ENCODE results near the gene SLC35F1.

SLC35F1 gene

DNA sequence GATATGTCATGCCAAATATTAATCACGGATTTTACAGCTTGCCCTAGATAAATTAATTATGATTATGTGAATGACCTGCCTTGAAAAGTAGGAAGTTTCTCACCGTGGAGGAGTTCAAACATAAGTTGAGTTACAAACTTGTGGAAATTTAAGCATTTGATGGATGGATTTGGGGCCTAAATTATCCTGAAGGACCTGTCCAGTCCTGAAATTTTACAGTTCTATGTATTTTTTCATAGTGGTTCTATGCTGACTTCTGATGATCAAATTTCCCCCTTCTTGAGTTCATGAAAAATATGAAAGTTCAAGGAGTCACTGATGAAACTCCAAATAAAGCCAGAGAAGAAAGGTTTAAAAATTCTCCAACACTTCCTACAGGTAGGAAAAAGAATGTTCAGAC is 178.6 kb downstream of the SLC35F1 start:
- TF ChIP-seq, protein P1, sequence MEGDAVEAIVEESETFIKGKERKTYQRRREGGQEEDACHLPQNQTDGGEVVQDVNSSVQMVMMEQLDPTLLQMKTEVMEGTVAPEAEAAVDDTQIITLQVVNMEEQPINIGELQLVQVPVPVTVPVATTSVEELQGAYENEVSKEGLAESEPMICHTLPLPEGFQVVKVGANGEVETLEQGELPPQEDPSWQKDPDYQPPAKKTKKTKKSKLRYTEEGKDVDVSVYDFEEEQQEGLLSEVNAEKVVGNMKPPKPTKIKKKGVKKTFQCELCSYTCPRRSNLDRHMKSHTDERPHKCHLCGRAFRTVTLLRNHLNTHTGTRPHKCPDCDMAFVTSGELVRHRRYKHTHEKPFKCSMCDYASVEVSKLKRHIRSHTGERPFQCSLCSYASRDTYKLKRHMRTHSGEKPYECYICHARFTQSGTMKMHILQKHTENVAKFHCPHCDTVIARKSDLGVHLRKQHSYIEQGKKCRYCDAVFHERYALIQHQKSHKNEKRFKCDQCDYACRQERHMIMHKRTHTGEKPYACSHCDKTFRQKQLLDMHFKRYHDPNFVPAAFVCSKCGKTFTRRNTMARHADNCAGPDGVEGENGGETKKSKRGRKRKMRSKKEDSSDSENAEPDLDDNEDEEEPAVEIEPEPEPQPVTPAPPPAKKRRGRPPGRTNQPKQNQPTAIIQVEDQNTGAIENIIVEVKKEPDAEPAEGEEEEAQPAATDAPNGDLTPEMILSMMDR (IDR thresholded peaks at IDR 0.05; ENCODE audit: borderline replicate concordance, insufficient read depth, low read depth, low read length): no peak
- H3K4me3 ChIP-seq (ENCODE audit: low read depth, low read length): no peak overlapping the region

DNA sequence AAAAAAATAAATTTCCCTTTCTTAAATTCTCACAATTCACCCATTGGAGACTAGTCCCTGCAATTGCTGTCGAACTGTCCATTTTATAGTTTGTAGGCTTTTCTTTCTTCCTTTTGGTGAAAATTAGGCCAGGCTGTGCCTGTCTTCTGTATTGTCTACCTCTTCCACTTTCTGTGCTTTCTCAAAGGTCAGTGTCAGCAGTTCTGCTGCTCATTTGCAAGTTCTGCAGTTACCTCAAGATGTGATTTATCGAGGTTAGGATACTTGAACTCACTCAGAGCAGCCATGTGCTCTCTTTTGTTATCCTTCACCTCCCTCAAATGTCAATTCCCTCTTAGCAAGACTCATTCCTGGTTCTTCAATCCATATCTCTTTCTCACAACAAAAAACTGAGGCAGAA is 179.1 kb downstream of the SLC35F1 start:
- TF ChIP-seq, protein P1 (IDR thresholded peaks at IDR 0.05; ENCODE audit: borderline replicate concordance, insufficient read depth, low read depth, low read length): no peak
- no peak overlapping the region for H3K4me3 ChIP-seq (ENCODE audit: low read depth, low read length)

DNA sequence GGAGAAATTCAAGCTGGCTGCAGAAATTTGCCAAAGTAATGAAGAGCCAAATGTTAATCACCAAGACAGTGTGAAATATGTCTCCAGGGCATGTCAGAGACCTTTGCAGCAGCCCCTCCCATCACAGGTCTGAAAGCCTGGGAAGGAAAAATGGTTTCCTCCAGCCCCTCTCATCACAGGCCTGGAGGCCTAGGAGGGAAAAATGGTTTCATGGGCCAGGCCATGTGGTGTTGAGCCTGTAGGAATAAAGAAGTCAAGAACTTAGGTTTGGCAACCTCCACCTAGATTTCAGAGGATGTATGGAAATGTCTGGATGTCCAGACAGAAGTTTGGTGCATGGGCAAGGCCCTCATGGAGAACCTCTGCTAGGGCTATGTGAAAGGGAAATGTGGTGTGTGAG is 185.0 kb downstream of the SLC35F1 start:
- H3K4me3 ChIP-seq (ENCODE audit: low read depth, low read length): no peak overlapping the region

DNA sequence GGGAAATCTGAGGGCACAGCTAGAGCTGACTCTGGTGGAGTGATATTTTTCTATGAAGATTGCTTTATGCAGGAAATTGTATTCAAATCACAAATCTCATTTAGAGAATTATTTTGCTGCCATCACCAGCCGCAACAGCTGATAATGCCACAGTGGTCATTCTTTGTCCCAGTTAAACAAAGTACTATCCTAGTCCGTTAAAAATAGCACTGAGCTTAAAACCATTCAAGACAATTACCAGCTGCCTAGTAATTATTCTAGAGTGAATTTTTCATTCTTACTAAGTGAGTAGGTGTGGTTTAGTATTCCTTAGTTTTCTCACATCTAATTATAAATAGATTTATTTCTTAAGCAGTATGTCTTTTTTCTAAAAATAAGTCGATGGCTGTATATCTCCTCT is 190.5 kb downstream of the SLC35F1 start:
- TF ChIP-seq, protein P1 (IDR thresholded peaks at IDR 0.05; ENCODE audit: borderline replicate concordance, insufficient read depth, low read depth, low read length): no peak
- no peak overlapping the region for H3K4me3 ChIP-seq (ENCODE audit: low read depth, low read length)

More for the DNA sequence above, 185.0 kb downstream of the SLC35F1 start:
- TF ChIP-seq, protein P1 (IDR thresholded peaks at IDR 0.05; ENCODE audit: borderline replicate concordance, insufficient read depth, low read depth, low read length): no peak

DNA sequence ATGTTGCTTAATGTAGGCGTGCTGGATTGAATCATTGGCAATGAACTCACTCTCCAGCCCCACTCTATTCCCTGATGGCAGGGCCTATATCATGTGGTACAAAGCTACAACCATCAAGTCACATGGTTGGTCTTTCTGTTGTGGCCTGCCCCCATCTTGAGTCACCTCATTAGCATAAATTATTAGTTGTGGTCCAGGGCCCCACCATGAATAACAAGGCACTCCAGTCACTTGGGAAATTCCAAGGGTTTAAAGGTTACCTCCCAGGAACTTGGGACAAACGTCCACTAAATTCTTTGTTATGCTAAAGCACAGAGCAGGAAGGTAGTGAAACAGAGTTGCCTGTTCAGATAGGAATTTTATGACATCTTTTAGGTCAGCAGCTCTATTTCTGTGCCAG is 193.7 kb downstream of the SLC35F1 start:
- TF ChIP-seq, protein P1 (IDR thresholded peaks at IDR 0.05; ENCODE audit: borderline replicate concordance, insufficient read depth, low read depth, low read length): no peak
- no peak overlapping the region for H3K4me3 ChIP-seq (ENCODE audit: low read depth, low read length)

DNA sequence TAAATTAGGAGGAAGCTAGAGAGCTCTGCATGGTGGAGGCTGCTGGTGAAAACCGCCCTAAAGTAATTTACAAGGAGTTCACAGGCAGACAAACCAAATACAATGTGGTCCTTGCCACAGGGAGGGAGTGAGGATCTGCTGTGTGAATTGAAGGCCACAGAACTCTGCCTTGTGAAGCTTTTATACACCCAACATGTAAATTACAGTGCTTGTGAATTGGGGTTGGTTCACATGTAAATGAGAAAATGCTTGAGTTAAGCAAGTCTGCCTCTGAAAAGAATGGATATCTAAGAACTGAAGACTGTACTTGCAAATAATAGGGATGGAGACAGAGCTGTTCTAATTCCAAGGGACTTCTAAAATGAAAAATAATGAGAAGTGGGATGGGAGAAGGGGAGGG is 194.2 kb downstream of the SLC35F1 start:
- H3K4me3 ChIP-seq (ENCODE audit: low read depth, low read length): no peak overlapping the region
- TF ChIP-seq, protein P1 (IDR thresholded peaks at IDR 0.05; ENCODE audit: borderline replicate concordance, insufficient read depth, low read depth, low read length): no peak

DNA sequence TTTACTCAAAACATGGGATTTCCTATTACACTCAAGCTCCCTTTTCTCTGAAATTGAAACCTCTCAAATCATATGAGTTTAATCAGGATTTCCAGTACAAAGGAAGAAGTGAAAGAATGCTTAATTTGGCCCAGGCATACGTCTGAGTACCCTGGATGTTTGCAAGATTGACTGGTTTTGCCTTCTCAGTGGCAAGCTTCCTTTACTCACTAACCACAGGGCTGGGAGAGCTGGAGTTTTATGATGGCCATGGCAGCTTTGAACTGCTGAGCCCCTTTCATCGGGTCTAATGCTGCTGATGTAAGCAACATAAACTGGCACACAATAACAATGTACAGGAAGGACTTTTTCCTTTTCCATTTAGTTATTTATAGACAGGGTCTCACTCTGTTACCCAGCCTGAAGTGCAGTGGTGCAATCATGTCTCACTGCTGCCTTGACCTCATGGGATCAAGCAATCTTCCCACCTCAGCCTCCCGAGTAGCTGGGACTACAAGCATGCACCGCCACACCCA is 194.8 kb downstream of the SLC35F1 start:
- TF ChIP-seq, protein P1 (IDR thresholded peaks at IDR 0.05; ENCODE audit: borderline replicate concordance, insufficient read depth, low read depth, low read length): no peak
- no peak overlapping the region for H3K4me3 ChIP-seq (ENCODE audit: low read depth, low read length)

Measured in GM12875 (cell line).